B cell (primary cell): ENCODE measurements around the gene PTGFRN. TPM values are rescaled to one million over a fixed set of nuclear protein-coding genes. Genes with fewer than 3 reads are reported as not detected.

ENCODE experiments used
- ATAC-seq: fragments of 200-7000 bp; cut with Tn5 transposase; one replicate; pipeline ENCODE4 v1.10.0; 2021; ENCODE audit warnings: low read depth, mild to moderate bottlenecking, moderate number of reproducible peaks, moderate library complexity
- CTCF ChIA-PET: fragments of 350-600 bp; sonication (Branson Sonifier 250); formaldehyde crosslinking; loops from one replicate; lab custom pipeline; 2021; ENCODE audit warnings: antibody characterized with exemption, inconsistent platforms; lab: Charles Lee
- POLR2A ChIA-PET: fragments of 350-600 bp; sonication (Branson Sonifier 250); formaldehyde crosslinking; loops from one replicate; lab custom pipeline; 2021; ENCODE audit warnings: antibody characterized with exemption; lab: Charles Lee
- DNase-seq: peaks from one replicate; pipeline ENCODE4 v3.0.0; 2013
- H2AFZ ChIP-seq: 2 replicates; pipeline ENCODE4 v1.6.1; 2012; ENCODE audit warnings: mild to moderate bottlenecking, low read depth, low read length; ENCODE audit not compliant: insufficient read depth, poor library complexity, severe bottlenecking
- H3K27ac ChIP-seq, 2 donors: 1 replicate in 1 of 2; 2 replicates in 1 of 2; pipeline ENCODE4 v1.5.1; 2012 to 2013; ENCODE audit warnings: low read length in 2 of 2, mild to moderate bottlenecking in 2 of 2, moderate library complexity in 1 of 2
- H3K27me3 ChIP-seq, 4 experiments: fragments of 200-600 bp in 1 of 4; sonication (generic) in 1 of 4; replicated peaks in 1 of 4; 1 replicate in 2 of 4; 2 replicates in 2 of 4; pipeline versions ENCODE4 v1.6.1 to v1.7.0; 2013 to 2016; ENCODE audit warnings: low read length in 3 of 4, mild to moderate bottlenecking in 2 of 4, mixed read lengths in 1 of 4, moderate library complexity in 1 of 4; ENCODE audit not compliant: insufficient read depth in 4 of 4, control insufficient read depth in 3 of 4; ENCODE audit errors: control extremely low read depth in 1 of 4
- H3K36me3 ChIP-seq, 2 experiments: replicated peaks in 1 of 2; 1 replicate in 1 of 2; 2 replicates in 1 of 2; pipeline versions ENCODE4 v1.6.1 to v1.7.1; 2013; ENCODE audit warnings: low read length in 1 of 2; ENCODE audit not compliant: insufficient read depth in 2 of 2, control insufficient read depth in 1 of 2; ENCODE audit errors: control extremely low read depth in 1 of 2, extremely low read depth in 1 of 2
- H3K4me1 ChIP-seq, 2 donors: fragments of 200-600 bp in 1 of 2; sonication (generic) in 1 of 2; 1 replicate in 1 of 2; 2 replicates in 1 of 2; pipeline versions ENCODE4 v1.5.1 to v1.6.1; 2013 to 2017; ENCODE audit warnings: low read length in 2 of 2; ENCODE audit not compliant: control insufficient read depth in 2 of 2, insufficient read depth in 2 of 2
- H3K4me2 ChIP-seq: replicated peaks from 2 replicates; pipeline ENCODE3; 2012; ENCODE audit warnings: mild to moderate bottlenecking, low read depth, low read length; ENCODE audit not compliant: poor library complexity, severe bottlenecking
- H3K4me3 ChIP-seq, 5 experiments: fragments of 200-600 bp in 1 of 5; sonication (generic) in 1 of 5; 1 replicate in 3 of 5; 2 replicates in 2 of 5; pipeline versions ENCODE4 v1.5.1 to v1.7.0; 2011 to 2016; ENCODE audit warnings: low read length in 4 of 5, mild to moderate bottlenecking in 4 of 5, low read depth in 2 of 5, control low read depth in 1 of 5, moderate library complexity in 1 of 5; ENCODE audit not compliant: insufficient read depth in 1 of 5; ENCODE audit errors: control extremely low read depth in 1 of 5, extremely low read depth in 1 of 5
- H3K79me2 ChIP-seq: fragments of 200-600 bp; sonication (generic); one replicate; pipeline ENCODE4 v1.6.0; 2016; ENCODE audit warnings: low read length; ENCODE audit not compliant: control insufficient read depth, insufficient read depth
- H3K9ac ChIP-seq: fragments of 200-600 bp; sonication (generic); 2 replicates; pipeline ENCODE4 v1.6.1; 2017; ENCODE audit warnings: mild to moderate bottlenecking, low read length, moderate library complexity
- H3K9me3 ChIP-seq, 3 donors: one replicate each; pipeline versions ENCODE4 v1.6.1 to v1.7.1; 2013; ENCODE audit warnings: low read length in 2 of 3; ENCODE audit not compliant: control insufficient read depth in 2 of 3, insufficient read depth in 1 of 3; ENCODE audit errors: control extremely low read depth in 1 of 3
- H4K20me1 ChIP-seq: 2 replicates; pipeline ENCODE4 v1.6.0; 2012; ENCODE audit warnings: mild to moderate bottlenecking, low read length; ENCODE audit not compliant: insufficient read depth, control insufficient read depth, poor library complexity, severe bottlenecking
- H3K27ac Mint-ChIP-seq: one replicate; pipeline ENCODE4 v1.8.0; 2021; ENCODE audit warnings: mixed read lengths
- H3K27me3 Mint-ChIP-seq: one replicate; pipeline ENCODE4 v1.8.0; 2021; ENCODE audit warnings: mixed read lengths
- H3K4me1 Mint-ChIP-seq: one replicate; pipeline ENCODE4 v1.8.0; 2021; ENCODE audit warnings: mixed read lengths
- H3K4me3 Mint-ChIP-seq: one replicate; pipeline ENCODE4 v1.8.0; 2021; ENCODE audit warnings: mixed read lengths
- H3K9me3 Mint-ChIP-seq: one replicate; pipeline ENCODE4 v1.8.0; 2022; ENCODE audit warnings: mixed read lengths; ENCODE audit not compliant: insufficient read depth
- EZH2 ChIP-seq: IDR thresholded peaks from 2 replicates; pipeline ENCODE4 v1.6.1; 2012; ENCODE audit warnings: borderline replicate concordance, low read depth, mild to moderate bottlenecking, moderate library complexity, low read length; ENCODE audit not compliant: insufficient read depth, poor library complexity, severe bottlenecking
- WGBS: methylation state at CpG from one replicate; pipeline ENCODE4 v1.1.5; 2013; ENCODE audit warnings: missing lambda C conversion rate; ENCODE audit not compliant: insufficient coverage; 5-methylcytosine and 5-hydroxymethylcytosine counted together
- intact Hi-C: fragments of 100-400 bp; cut with micrococcal nuclease; formaldehyde crosslinking; loops from one replicate; pipeline ENCODE4 v1.10.0; 2022
- polyA plus RNA-seq: library from polyadenylated mRNA; depleted of rRNA; stranded (reverse); fragments of >200 nt; gene quantifications from 2 replicates; pipeline ENCODE4 v1.2.3, GENCODE V29; 2012
- total RNA-seq, 2 donors: library from RNA; stranded (reverse); fragments of 120-200 nt in 1 of 2; gene quantifications; 1 replicate in 1 of 2; 2 replicates in 1 of 2; pipeline versions ENCODE4 v1.2.3 to v1.2.4, GENCODE V29; 2013 to 2022
- TF ChIP-seq, protein P1 (sequence below): fragments of 200-600 bp; IDR thresholded peaks from one replicate; pipeline ENCODE4 v1.8.0; 2022; ENCODE audit warnings: antibody characterized with exemption, mild to moderate bottlenecking

Gene PTGFRN
- total and polyA plus RNA-seq, 2 donors (not counting 1 experiment from before 2014, with no cell fraction given): 0.17 TPM; not detected in 1

DNA sequence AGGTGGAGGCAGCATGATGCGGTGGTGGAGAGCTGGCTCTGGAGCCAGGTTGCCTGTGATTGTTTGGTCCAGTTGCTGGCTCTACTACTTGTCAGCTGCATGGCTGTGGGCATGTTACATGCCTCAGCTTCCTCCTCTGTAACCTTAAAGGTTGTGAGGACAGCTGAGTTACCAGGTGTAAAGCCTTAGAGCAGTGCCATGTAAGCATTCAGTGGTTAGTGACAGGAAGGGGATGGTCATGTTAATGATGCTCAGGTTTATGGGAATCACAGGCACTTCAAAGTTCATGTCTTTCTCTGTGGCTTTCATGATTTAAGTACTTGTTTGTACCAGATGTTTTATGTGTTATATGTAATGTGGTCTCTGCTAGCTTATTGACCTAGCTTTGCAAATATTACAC, 32.6 kb downstream of the PTGFRN start:
- Mint-ChIP-seq H3K4me1 (no peaks in the 10 kb centered on the region), H3K4me3 (no peak overlapping the region), H3K27ac (no peak overlapping the region), H3K27me3 (peaks cover 16% of the 10 kb centered on the region), H3K9me3 (no peaks in the 10 kb centered on the region)
- CTCF ChIA-PET: no interaction called here
- no peak overlapping the region for H3K4me2 ChIP-seq
- H4K20me1 ChIP-seq: no peaks in the 10 kb centered on the region
- WGBS: no CpG with 5 or more reads among the region's 1 CpG
- H3K79me2 ChIP-seq: no peaks in the 10 kb centered on the region
- H2AFZ ChIP-seq: no peak overlapping the region
- intact Hi-C loops: no loop called here
- no peak overlapping the region for H3K27ac ChIP-seq
- H3K4me3 ChIP-seq: no peak overlapping the region
- no peaks in the 10 kb centered on the region for H3K36me3 ChIP-seq
- POLR2A ChIA-PET: no interaction called here
- no peak for TF ChIP-seq EZH2
- TF ChIP-seq, protein P1, sequence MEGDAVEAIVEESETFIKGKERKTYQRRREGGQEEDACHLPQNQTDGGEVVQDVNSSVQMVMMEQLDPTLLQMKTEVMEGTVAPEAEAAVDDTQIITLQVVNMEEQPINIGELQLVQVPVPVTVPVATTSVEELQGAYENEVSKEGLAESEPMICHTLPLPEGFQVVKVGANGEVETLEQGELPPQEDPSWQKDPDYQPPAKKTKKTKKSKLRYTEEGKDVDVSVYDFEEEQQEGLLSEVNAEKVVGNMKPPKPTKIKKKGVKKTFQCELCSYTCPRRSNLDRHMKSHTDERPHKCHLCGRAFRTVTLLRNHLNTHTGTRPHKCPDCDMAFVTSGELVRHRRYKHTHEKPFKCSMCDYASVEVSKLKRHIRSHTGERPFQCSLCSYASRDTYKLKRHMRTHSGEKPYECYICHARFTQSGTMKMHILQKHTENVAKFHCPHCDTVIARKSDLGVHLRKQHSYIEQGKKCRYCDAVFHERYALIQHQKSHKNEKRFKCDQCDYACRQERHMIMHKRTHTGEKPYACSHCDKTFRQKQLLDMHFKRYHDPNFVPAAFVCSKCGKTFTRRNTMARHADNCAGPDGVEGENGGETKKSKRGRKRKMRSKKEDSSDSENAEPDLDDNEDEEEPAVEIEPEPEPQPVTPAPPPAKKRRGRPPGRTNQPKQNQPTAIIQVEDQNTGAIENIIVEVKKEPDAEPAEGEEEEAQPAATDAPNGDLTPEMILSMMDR: no peak
- no peaks in the 10 kb centered on the region for H3K9me3 ChIP-seq
- H3K27me3 ChIP-seq: no peaks in the 10 kb centered on the region
- no peak overlapping the region for H3K9ac ChIP-seq
- no peak for DNase-seq
- no peak for ATAC-seq
- no peaks in the 10 kb centered on the region for H3K4me1 ChIP-seq

DNA sequence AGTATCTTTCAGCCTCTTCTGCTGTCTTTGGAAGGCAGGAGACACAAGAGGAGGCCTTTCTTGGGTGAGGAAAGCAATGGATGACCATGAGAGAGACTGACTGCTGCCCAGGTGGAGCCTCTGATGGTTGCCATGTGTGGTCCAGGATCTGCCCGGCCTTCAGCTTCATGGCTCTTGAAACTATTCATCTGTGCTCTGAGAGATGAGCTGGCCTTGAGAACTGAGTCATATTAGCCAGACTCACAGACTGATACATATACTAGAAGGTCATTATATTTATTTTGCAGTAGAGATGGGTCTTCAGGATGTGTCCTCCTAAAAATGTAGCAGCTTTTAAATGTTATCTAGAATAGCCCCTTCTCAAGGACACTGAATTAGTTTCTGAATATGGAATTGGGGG, 33.7 kb downstream of the PTGFRN start:
- CTCF ChIA-PET: no interaction called here
- no CpG with 5 or more reads among the region's 1 CpG for WGBS
- TF ChIP-seq, protein P1: no peak
- no peak for TF ChIP-seq EZH2
- H3K4me3 Mint-ChIP-seq: no peak overlapping the region
- DNase-seq: no peak
- POLR2A ChIA-PET: no interaction called here
- peaks cover 14% of the 10 kb centered on the region for H3K27me3 Mint-ChIP-seq
- no peak overlapping the region for H3K27ac ChIP-seq
- intact Hi-C loops: no loop called here
- H3K4me2 ChIP-seq: no peak overlapping the region
- no peaks in the 10 kb centered on the region for H4K20me1 ChIP-seq
- no peak overlapping the region for H3K4me3 ChIP-seq
- no peak for ATAC-seq
- no peak overlapping the region for H2AFZ ChIP-seq
- H3K9me3 ChIP-seq: no peaks in the 10 kb centered on the region
- no peaks in the 10 kb centered on the region for H3K9me3 Mint-ChIP-seq
- no peaks in the 10 kb centered on the region for H3K27me3 ChIP-seq
- H3K9ac ChIP-seq: no peak overlapping the region
- no peak overlapping the region for H3K27ac Mint-ChIP-seq
- no peaks in the 10 kb centered on the region for H3K4me1 ChIP-seq
- H3K4me1 Mint-ChIP-seq: no peaks in the 10 kb centered on the region
- no peaks in the 10 kb centered on the region for H3K36me3 ChIP-seq
- no peaks in the 10 kb centered on the region for H3K79me2 ChIP-seq
